ENCODE results near the gene CACHD1. TPM values are rescaled to one million over a fixed set of nuclear protein-coding genes. Genes with fewer than 3 reads are reported as not detected.

The CACHD1 gene
- total RNA-seq, 1 experiment from 2014 or later = 29.9 TPM

DNA sequence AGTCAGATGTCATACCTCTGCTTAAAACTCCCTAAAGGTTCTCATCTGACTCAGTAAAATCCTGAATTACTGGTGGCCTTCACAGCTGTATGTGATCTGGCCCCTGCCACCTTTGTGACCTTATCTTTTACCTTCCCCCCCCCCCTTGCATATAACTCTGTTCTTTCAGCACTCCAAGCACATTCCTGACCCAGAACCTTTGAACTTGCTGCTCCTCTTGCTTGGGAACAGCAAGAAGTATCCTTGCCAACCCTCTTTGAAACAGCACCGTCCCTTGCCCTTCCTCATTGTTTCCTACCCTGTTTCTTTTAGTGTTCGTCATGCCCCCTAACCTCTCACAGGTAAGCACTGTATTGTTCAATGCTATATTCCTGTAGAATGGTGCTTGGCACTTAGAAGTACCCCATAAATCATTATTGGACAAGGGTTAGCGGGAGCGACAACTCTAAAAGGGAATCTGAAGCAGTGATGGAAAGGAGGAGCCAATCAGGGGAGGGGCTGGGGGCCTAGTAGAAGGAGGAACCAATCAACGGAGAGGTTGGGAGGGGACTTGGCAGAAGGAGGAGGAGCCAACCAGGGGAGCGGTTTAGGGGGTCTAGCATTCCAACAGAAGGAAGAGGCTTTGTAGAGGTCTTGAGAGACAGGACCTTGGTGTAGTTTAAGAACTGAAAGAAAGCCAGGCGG is 13.9 kb downstream of the CACHD1 start:
- ATAC-seq (no peak), DNase-seq (ENCODE audit: low read depth, low spot score) (no peak)
- CTCF ChIA-PET = interaction anchor here (0.7 kb wide), 1 partner anchor 748 kb away, joined by 3 read pairs; no protein-coding TSS in a partner anchor
- Histone ChIP-seq H3K4me1 (ENCODE audit: control insufficient read depth, insufficient read depth, low read length) (peaks cover 64% of the 10 kb centered on the region), H3K27me3 (ENCODE audit: control insufficient read depth, insufficient read depth, low read length) (no peaks in the 10 kb centered on the region), H3K36me3 (ENCODE audit: control insufficient read depth, insufficient read depth, low read length) (no peaks in the 10 kb centered on the region), H3K27ac (ENCODE audit: low read length) (peak overlapping the region; percentile 11; the same call in 1 of the 2 replicates), H3K4me3 (ENCODE audit: low read depth in 2 of 2, low read length in 2 of 2) (no peak overlapping the region), H3K9me3 (ENCODE audit: control insufficient read depth, insufficient read depth, low read depth, low read length) (no peaks in the 10 kb centered on the region)
- intact Hi-C loops (cut with micrococcal nuclease; ENCODE audit: unreplicated experiment) (no loop called here), in situ Hi-C loops (cut with HindIII; ENCODE audit: low pct_unique_long_range_greater_than_20kb, low sequenced_read_pairs) (no loop called here)
- POLR2A ChIA-PET = no interaction called here
- TF ChIP-seq, protein P1, sequence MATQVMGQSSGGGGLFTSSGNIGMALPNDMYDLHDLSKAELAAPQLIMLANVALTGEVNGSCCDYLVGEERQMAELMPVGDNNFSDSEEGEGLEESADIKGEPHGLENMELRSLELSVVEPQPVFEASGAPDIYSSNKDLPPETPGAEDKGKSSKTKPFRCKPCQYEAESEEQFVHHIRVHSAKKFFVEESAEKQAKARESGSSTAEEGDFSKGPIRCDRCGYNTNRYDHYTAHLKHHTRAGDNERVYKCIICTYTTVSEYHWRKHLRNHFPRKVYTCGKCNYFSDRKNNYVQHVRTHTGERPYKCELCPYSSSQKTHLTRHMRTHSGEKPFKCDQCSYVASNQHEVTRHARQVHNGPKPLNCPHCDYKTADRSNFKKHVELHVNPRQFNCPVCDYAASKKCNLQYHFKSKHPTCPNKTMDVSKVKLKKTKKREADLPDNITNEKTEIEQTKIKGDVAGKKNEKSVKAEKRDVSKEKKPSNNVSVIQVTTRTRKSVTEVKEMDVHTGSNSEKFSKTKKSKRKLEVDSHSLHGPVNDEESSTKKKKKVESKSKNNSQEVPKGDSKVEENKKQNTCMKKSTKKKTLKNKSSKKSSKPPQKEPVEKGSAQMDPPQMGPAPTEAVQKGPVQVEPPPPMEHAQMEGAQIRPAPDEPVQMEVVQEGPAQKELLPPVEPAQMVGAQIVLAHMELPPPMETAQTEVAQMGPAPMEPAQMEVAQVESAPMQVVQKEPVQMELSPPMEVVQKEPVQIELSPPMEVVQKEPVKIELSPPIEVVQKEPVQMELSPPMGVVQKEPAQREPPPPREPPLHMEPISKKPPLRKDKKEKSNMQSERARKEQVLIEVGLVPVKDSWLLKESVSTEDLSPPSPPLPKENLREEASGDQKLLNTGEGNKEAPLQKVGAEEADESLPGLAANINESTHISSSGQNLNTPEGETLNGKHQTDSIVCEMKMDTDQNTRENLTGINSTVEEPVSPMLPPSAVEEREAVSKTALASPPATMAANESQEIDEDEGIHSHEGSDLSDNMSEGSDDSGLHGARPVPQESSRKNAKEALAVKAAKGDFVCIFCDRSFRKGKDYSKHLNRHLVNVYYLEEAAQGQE (IDR thresholded peaks at IDR 0.05; ENCODE audit: insufficient read depth in 1 of 2, low read depth in 2 of 2, low read length in 1 of 2) = no peak
- TF ChIP-seq POLR2AphosphoS5 (IDR thresholded peaks at IDR 0.05; ENCODE audit: low read depth, low read length) (no peak), SIN3A (IDR thresholded peaks at IDR 0.05; ENCODE audit: borderline replicate concordance, insufficient read depth, low read depth, low read length) (no peak)
- TF ChIP-seq, protein P2, sequence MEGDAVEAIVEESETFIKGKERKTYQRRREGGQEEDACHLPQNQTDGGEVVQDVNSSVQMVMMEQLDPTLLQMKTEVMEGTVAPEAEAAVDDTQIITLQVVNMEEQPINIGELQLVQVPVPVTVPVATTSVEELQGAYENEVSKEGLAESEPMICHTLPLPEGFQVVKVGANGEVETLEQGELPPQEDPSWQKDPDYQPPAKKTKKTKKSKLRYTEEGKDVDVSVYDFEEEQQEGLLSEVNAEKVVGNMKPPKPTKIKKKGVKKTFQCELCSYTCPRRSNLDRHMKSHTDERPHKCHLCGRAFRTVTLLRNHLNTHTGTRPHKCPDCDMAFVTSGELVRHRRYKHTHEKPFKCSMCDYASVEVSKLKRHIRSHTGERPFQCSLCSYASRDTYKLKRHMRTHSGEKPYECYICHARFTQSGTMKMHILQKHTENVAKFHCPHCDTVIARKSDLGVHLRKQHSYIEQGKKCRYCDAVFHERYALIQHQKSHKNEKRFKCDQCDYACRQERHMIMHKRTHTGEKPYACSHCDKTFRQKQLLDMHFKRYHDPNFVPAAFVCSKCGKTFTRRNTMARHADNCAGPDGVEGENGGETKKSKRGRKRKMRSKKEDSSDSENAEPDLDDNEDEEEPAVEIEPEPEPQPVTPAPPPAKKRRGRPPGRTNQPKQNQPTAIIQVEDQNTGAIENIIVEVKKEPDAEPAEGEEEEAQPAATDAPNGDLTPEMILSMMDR (IDR thresholded peaks at IDR 0.05) = no peak
- no TSS peak for BruUV-seq (replicated peaks)

DNA sequence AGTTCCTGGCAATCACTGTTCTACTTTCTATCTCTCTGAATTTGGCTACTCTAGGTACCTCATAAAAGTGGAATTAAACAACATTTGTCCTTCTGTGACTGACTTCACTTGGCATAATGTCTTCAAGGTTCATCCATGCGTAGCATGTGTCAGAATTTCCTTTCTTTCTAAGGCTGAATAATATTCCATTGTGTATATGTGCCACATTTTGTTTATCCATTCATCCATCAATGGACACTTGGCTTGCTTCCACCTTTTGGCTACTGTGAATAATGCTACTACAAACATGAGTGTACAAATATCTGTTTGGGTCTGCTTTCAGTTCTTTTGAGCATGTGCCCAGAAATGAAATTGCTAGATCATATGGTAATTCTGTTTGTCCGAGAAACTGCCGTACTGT is 14.7 kb downstream of the CACHD1 start:
- Histone ChIP-seq H3K36me3 (ENCODE audit: control insufficient read depth, insufficient read depth, low read length) (no peaks in the 10 kb centered on the region), H3K4me3 (ENCODE audit: low read depth in 2 of 2, low read length in 2 of 2) (no peak overlapping the region), H3K27ac (ENCODE audit: low read length) (no peak overlapping the region), H3K27me3 (ENCODE audit: control insufficient read depth, insufficient read depth, low read length) (no peaks in the 10 kb centered on the region), H3K9me3 (ENCODE audit: control insufficient read depth, insufficient read depth, low read depth, low read length) (no peaks in the 10 kb centered on the region), H3K4me1 (ENCODE audit: control insufficient read depth, insufficient read depth, low read length) (peaks cover 63% of the 10 kb centered on the region)
- ChIA-PET POLR2A (no interaction called here), CTCF (no interaction called here)
- BruUV-seq (replicated peaks) = no TSS peak
- TF ChIP-seq, protein P1 (IDR thresholded peaks at IDR 0.05; ENCODE audit: insufficient read depth in 1 of 2, low read depth in 2 of 2, low read length in 1 of 2) = no peak
- TF ChIP-seq TCF7L2 (IDR thresholded peaks at IDR 0.05; ENCODE audit: low read depth, low read length) = no peak
- no peak for TF ChIP-seq POLR2AphosphoS5 (IDR thresholded peaks at IDR 0.05; ENCODE audit: low read depth, low read length)
- TF ChIP-seq, protein P2 (IDR thresholded peaks at IDR 0.05) = no peak
- TF ChIP-seq SIN3A (IDR thresholded peaks at IDR 0.05; ENCODE audit: borderline replicate concordance, insufficient read depth, low read depth, low read length) = no peak
- DNase-seq (ENCODE audit: low read depth, low spot score) (peak; percentile 45), ATAC-seq (peak; percentile 52; the same call in 1 of the 2 replicates)
- in situ Hi-C loops (cut with HindIII; ENCODE audit: low pct_unique_long_range_greater_than_20kb, low sequenced_read_pairs) (no loop called here), intact Hi-C loops (cut with micrococcal nuclease; ENCODE audit: unreplicated experiment) (no loop called here)
